Breast epithelium (tissue), 3 donors: ENCODE results near the gene GLE1.

Source experiments
- POLR2A ChIP-seq: fragments of 450-650 bp; IDR thresholded peaks from one replicate; pipeline ENCODE4 v1.6.1; 2016; ENCODE audit warnings: antibody characterized with exemption, mild to moderate bottlenecking, moderate library complexity
- POLR2AphosphoS5 ChIP-seq, 3 donors: sonication (generic); formaldehyde crosslinking; IDR thresholded peaks; one replicate each; pipeline ENCODE4 v1.6.1; 2017; ENCODE audit warnings: antibody characterized with exemption in 3 of 3

- TF ChIP-seq POLR2AphosphoS5 (IDR thresholded peaks at IDR 0.05) (no peak), POLR2A (no peak)
These were observed 42.0 kb downstream of the GLE1 start for GRCh38 chr9:128546504-128546903.
